ENCODE data around the gene FDXR. TPM values are rescaled to one million over a fixed set of nuclear protein-coding genes. Genes with fewer than 3 reads are reported as not detected.
A peak's percentile ranks its signal among the peaks of the same experiment; 100 is the strongest.

FDXR gene
- total RNA-seq, 1 donor: 23.5 TPM

DNA sequence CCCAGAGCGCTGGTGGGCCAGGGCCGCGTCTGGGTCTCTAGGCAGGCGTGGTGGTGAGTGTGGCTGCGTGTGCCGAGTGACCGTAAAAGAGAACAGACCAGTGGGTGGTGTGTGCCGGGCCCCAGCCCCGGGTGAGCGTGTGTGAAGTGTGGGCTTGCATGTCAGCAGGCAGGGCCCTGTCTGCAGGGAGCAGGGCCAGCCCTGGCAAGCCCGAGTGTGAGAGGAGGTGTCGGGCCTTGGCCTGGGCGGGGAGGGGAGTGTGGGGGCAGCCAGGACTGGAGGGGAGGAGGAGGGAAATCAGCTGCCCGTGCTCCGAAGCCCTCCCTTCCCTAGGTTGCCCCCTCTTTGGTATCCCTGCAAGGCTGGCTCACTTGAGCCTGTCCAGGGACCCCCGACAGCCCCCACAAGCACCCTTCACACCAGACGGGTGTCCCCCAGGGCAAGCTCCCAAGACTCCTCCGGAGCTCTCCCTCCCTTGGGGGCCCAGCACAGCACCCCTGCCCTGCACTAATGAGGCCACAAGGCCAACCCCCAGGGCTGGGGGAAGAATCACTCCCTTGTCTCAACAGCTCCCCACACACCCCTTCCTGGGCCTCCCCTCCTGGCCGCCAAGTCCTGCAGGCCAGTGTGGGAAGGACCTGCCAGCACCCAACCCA, 48.4 kb upstream of the FDXR start:
- Histone ChIP-seq H3K79me2 (ENCODE audit: insufficient read depth, low read length) (no peaks in the 10 kb centered on the region), H3K36me3 (ENCODE audit: insufficient read depth, low read length) (no peaks in the 10 kb centered on the region), H3K9me3 (ENCODE audit: low read depth, low read length) (no peaks in the 10 kb centered on the region), H3K27ac (ENCODE audit: low read depth, low read length) (no peak overlapping the region), H4K20me1 (ENCODE audit: insufficient read depth, low read length) (no peaks in the 10 kb centered on the region), H3K4me2 (ENCODE audit: insufficient read depth, low read length) (no peak overlapping the region), H3K4me1 (ENCODE audit: insufficient read depth, low read length) (no peaks in the 10 kb centered on the region), H3K27me3 (ENCODE audit: insufficient read depth, low read length) (peaks cover 48% of the 10 kb centered on the region), H2AFZ (ENCODE audit: low read length) (no peak overlapping the region), H3K4me3 (ENCODE audit: insufficient read depth, low read length) (no peak overlapping the region)
- peak; percentile 87 for DNase-seq (ENCODE audit: insufficient read length, low spot score, missing footprints)
- TF ChIP-seq, protein P1, sequence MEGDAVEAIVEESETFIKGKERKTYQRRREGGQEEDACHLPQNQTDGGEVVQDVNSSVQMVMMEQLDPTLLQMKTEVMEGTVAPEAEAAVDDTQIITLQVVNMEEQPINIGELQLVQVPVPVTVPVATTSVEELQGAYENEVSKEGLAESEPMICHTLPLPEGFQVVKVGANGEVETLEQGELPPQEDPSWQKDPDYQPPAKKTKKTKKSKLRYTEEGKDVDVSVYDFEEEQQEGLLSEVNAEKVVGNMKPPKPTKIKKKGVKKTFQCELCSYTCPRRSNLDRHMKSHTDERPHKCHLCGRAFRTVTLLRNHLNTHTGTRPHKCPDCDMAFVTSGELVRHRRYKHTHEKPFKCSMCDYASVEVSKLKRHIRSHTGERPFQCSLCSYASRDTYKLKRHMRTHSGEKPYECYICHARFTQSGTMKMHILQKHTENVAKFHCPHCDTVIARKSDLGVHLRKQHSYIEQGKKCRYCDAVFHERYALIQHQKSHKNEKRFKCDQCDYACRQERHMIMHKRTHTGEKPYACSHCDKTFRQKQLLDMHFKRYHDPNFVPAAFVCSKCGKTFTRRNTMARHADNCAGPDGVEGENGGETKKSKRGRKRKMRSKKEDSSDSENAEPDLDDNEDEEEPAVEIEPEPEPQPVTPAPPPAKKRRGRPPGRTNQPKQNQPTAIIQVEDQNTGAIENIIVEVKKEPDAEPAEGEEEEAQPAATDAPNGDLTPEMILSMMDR (IDR thresholded peaks at IDR 0.05; ENCODE audit: extremely low read depth, low read depth, low read length): no peak

DNA sequence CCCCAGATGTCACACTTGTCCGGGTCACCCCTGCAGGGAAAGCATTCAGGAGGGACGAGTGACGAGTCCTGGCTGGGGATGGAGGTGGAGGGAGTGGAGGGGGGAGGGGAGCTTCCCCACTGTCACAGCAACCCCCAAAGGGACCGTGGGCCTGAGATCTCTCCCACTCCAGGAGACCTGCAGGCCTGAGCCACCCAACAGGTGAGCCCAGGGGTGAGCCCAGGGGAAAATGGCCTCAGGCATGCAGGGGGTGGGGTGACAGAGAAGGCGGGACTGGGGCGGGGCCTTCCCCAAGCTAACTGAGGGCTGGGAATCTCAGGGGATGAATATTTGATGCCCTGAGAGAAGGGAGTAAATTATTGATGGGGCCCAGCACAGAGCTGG, 47.8 kb upstream of the FDXR start:
- Histone ChIP-seq H3K4me3 (ENCODE audit: insufficient read depth, low read length) (no peak overlapping the region), H3K27me3 (ENCODE audit: insufficient read depth, low read length) (peaks cover 42% of the 10 kb centered on the region)

DNA sequence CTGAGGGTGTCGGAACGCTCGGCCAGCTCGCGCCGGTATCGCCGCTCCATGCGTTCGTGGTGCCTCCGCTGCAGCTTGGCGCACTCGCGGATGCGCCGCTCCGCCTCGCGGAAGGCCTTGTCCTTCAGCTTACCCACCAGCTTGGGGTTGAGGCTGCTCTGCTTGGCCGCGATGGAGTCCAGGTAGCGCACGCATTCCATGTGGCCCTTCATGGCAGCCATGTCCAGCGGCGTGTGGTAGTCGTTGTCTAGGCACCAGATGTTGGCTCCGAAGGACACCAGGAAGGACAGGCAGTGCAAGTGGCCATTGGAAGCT, 47.5 kb upstream of the FDXR start:
- H3K79me2 ChIP-seq (ENCODE audit: insufficient read depth, low read length): no peaks in the 10 kb centered on the region
- DNase-seq (ENCODE audit: insufficient read length, low spot score, missing footprints): peak; percentile 56
- H3K4me2 ChIP-seq (ENCODE audit: insufficient read depth, low read length): no peak overlapping the region
- H2AFZ ChIP-seq (ENCODE audit: low read length): no peak overlapping the region
- H3K27ac ChIP-seq (ENCODE audit: low read depth, low read length): no peak overlapping the region
- no peaks in the 10 kb centered on the region for H3K4me1 ChIP-seq (ENCODE audit: insufficient read depth, low read length)
- TF ChIP-seq, protein P1 (IDR thresholded peaks at IDR 0.05; ENCODE audit: extremely low read depth, low read depth, low read length): no peak
- H3K27me3 ChIP-seq (ENCODE audit: insufficient read depth, low read length): peaks cover 39% of the 10 kb centered on the region
- no peaks in the 10 kb centered on the region for H3K36me3 ChIP-seq (ENCODE audit: insufficient read depth, low read length)
- H4K20me1 ChIP-seq (ENCODE audit: insufficient read depth, low read length): no peaks in the 10 kb centered on the region
- no peak overlapping the region for H3K4me3 ChIP-seq (ENCODE audit: insufficient read depth, low read length)
- H3K9me3 ChIP-seq (ENCODE audit: low read depth, low read length): no peaks in the 10 kb centered on the region

More for the DNA sequence above, 47.8 kb upstream of the FDXR start:
- no peaks in the 10 kb centered on the region for H3K36me3 ChIP-seq (ENCODE audit: insufficient read depth, low read length)
- peak; percentile 86 for DNase-seq (ENCODE audit: insufficient read length, low spot score, missing footprints)
- no peaks in the 10 kb centered on the region for H3K4me1 ChIP-seq (ENCODE audit: insufficient read depth, low read length)
- TF ChIP-seq, protein P1 (IDR thresholded peaks at IDR 0.05; ENCODE audit: extremely low read depth, low read depth, low read length): no peak
- H3K4me2 ChIP-seq (ENCODE audit: insufficient read depth, low read length): no peak overlapping the region
- no peak overlapping the region for H2AFZ ChIP-seq (ENCODE audit: low read length)
- no peaks in the 10 kb centered on the region for H4K20me1 ChIP-seq (ENCODE audit: insufficient read depth, low read length)
- no peak overlapping the region for H3K27ac ChIP-seq (ENCODE audit: low read depth, low read length)
- H3K79me2 ChIP-seq (ENCODE audit: insufficient read depth, low read length): no peaks in the 10 kb centered on the region
- no peaks in the 10 kb centered on the region for H3K9me3 ChIP-seq (ENCODE audit: low read depth, low read length)

DNA sequence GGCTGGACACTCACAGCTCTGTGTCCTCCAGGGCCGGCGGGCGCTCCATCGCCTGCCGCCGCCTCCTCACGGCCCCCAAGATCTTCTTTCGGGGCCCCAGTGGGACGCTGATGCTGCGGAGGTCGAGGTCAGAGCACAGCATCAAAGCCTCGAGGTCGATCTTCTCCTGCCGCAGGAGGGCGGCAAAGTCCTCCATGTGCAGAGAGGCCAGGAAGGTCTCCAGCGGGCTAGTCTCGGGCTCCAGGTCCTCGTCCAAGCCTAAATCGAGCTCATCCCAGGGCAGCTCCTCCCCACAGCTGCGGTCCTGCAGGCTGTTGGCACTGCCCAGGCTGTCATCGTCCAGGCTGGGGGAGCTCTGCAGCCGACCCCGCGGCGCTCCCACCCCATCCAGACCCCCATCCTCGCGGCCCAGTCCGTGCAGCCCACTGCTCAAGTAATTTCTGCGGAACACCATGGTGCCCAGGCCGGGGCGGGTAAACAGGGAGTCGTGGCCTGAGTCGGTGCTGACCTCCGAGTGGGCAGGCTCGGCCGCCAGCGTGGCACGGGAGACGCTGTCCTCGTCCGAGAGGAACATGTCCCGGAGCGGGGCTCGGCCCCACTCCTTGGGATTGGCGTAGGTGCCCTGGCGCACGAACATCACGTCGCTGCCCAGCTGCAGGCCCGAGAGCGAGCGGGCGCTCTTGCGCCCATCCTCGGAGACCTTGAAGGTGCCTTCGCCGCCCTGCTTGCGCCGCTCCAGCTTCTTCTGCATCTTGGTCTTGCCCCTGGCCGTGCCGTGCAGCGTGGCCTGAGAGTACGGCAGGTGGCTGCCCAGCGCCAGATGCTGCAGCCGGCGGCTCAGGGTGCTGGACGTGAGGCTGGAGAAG, 46.9 kb upstream of the FDXR start:
- Histone ChIP-seq H2AFZ (ENCODE audit: low read length) (no peak overlapping the region), H3K4me2 (ENCODE audit: insufficient read depth, low read length) (no peak overlapping the region), H3K36me3 (ENCODE audit: insufficient read depth, low read length) (no peaks in the 10 kb centered on the region), H3K27me3 (ENCODE audit: insufficient read depth, low read length) (peaks cover 33% of the 10 kb centered on the region), H4K20me1 (ENCODE audit: insufficient read depth, low read length) (no peaks in the 10 kb centered on the region), H3K27ac (ENCODE audit: low read depth, low read length) (no peak overlapping the region), H3K79me2 (ENCODE audit: insufficient read depth, low read length) (no peaks in the 10 kb centered on the region), H3K4me1 (ENCODE audit: insufficient read depth, low read length) (no peaks in the 10 kb centered on the region), H3K9me3 (ENCODE audit: low read depth, low read length) (no peaks in the 10 kb centered on the region), H3K4me3 (ENCODE audit: insufficient read depth, low read length) (no peak overlapping the region)
- TF ChIP-seq, protein P1 (IDR thresholded peaks at IDR 0.05; ENCODE audit: extremely low read depth, low read depth, low read length): no peak
- DNase-seq (ENCODE audit: insufficient read length, low spot score, missing footprints): peak; percentile 93

All from osteoblast (primary cell).